ENCODE data around the gene GTF2H2C.

GRCh38 chr5:69519285-69519684 is 40.7 kb upstream of the GTF2H2C start:
- TF ChIP-seq SMC3 (IDR thresholded peaks at IDR 0.05; ENCODE audit: low read depth, low read length) (no peak), CTCF (conservative IDR thresholded peaks at IDR 0.05; ENCODE audit: low read depth, low read length) (no peak), MAZ (IDR thresholded peaks at IDR 0.05; ENCODE audit: borderline replicate concordance, low read depth, low read length) (no peak), RCOR1 (IDR thresholded peaks at IDR 0.05; ENCODE audit: insufficient replicate concordance, low read length) (no peak), CEBPB (IDR thresholded peaks at IDR 0.05; ENCODE audit: low read depth, low read length) (no peak), RAD21 (IDR thresholded peaks at IDR 0.05; ENCODE audit: low read length) (no peak)

Data from IMR-90 (cell line).